ENCODE measurements around the gene HNF1A.

The HNF1A gene

GRCh38 chr12:120962532-120963020 lies 15.8 kb upstream of the HNF1A start:
- TF ChIP-seq EZH2phosphoT487 (conservative IDR thresholded peaks at IDR 0.05; ENCODE audit: low read length): no peak
- TF ChIP-seq CTCF (IDR thresholded peaks at IDR 0.05; ENCODE audit: insufficient read depth, low read length, poor library complexity, severe bottlenecking): no peak
- H3K4me2 ChIP-seq (ENCODE audit: low read depth, low read length, poor library complexity, severe bottlenecking): no peak overlapping the region

GRCh38 chr12:120964298-120964697 lies 14.0 kb upstream of the HNF1A start:
- Histone ChIP-seq H4K20me1 (ENCODE audit: low read depth, low read length) (no peaks in the 10 kb centered on the region), H3K4me2 (ENCODE audit: low read depth, low read length, poor library complexity, severe bottlenecking) (no peak overlapping the region), H3K79me2 (ENCODE audit: insufficient read depth, low read length) (no peaks in the 10 kb centered on the region), H3K4me3 (ENCODE audit: insufficient read depth, low read length, poor library complexity, severe bottlenecking) (no peak overlapping the region), H3K9me3 (ENCODE audit: insufficient read depth, low read length) (no peaks in the 10 kb centered on the region), H3K9ac (ENCODE audit: low read length) (no peak overlapping the region), H2AFZ (ENCODE audit: low read depth, low read length, severe bottlenecking) (no peak overlapping the region), H3K27me3 (ENCODE audit: low read length) (no peaks in the 10 kb centered on the region), H3F3A (ENCODE audit: insufficient read depth) (no peaks in the 10 kb centered on the region), H3K36me3 (ENCODE audit: low read length) (no peaks in the 10 kb centered on the region), H3K9me2 (replicated peaks; ENCODE audit: insufficient read depth, low read length) (no peaks in the 10 kb centered on the region), H3K27ac (ENCODE audit: low read depth, low read length) (no peak overlapping the region)
- TF ChIP-seq EZH2phosphoT487 (conservative IDR thresholded peaks at IDR 0.05; ENCODE audit: low read length) (no peak), CTCF (IDR thresholded peaks at IDR 0.05; ENCODE audit: insufficient read depth, low read length, poor library complexity, severe bottlenecking) (no peak)

More at GRCh38 chr12:120962532-120963020, 15.8 kb upstream of the HNF1A start:
- Histone ChIP-seq H3F3A (ENCODE audit: insufficient read depth) (no peaks in the 10 kb centered on the region), H3K9me2 (replicated peaks; ENCODE audit: insufficient read depth, low read length) (no peaks in the 10 kb centered on the region), H2AFZ (ENCODE audit: low read depth, low read length, severe bottlenecking) (no peak overlapping the region), H3K4me3 (ENCODE audit: insufficient read depth, low read length, poor library complexity, severe bottlenecking) (no peak overlapping the region), H3K79me2 (ENCODE audit: insufficient read depth, low read length) (no peaks in the 10 kb centered on the region), H3K9ac (ENCODE audit: low read length) (no peak overlapping the region), H3K27ac (ENCODE audit: low read depth, low read length) (no peak overlapping the region), H3K9me3 (ENCODE audit: insufficient read depth, low read length) (no peaks in the 10 kb centered on the region), H3K27me3 (ENCODE audit: low read length) (no peaks in the 10 kb centered on the region), H3K36me3 (ENCODE audit: low read length) (no peaks in the 10 kb centered on the region), H4K20me1 (ENCODE audit: low read depth, low read length) (no peaks in the 10 kb centered on the region)

- no peaks in the 10 kb centered on the region for H3K36me3 ChIP-seq (ENCODE audit: low read length)
- H3F3A ChIP-seq (ENCODE audit: insufficient read depth): no peaks in the 10 kb centered on the region
- no peak overlapping the region for H3K4me2 ChIP-seq (ENCODE audit: low read depth, low read length, poor library complexity, severe bottlenecking)
- H3K79me2 ChIP-seq (ENCODE audit: insufficient read depth, low read length): no peaks in the 10 kb centered on the region
- H3K9ac ChIP-seq (ENCODE audit: low read length): no peak overlapping the region
- no peaks in the 10 kb centered on the region for H3K27me3 ChIP-seq (ENCODE audit: low read length)
- TF ChIP-seq CTCF (IDR thresholded peaks at IDR 0.05; ENCODE audit: insufficient read depth, low read length, poor library complexity, severe bottlenecking) (no peak), EZH2phosphoT487 (conservative IDR thresholded peaks at IDR 0.05; ENCODE audit: low read length) (no peak)
- no peaks in the 10 kb centered on the region for H4K20me1 ChIP-seq (ENCODE audit: low read depth, low read length)
- H3K27ac ChIP-seq (ENCODE audit: low read depth, low read length): no peak overlapping the region
- H2AFZ ChIP-seq (ENCODE audit: low read depth, low read length, severe bottlenecking): no peak overlapping the region
- no peak overlapping the region for H3K4me3 ChIP-seq (ENCODE audit: insufficient read depth, low read length, poor library complexity, severe bottlenecking)
- H3K9me2 ChIP-seq (replicated peaks; ENCODE audit: insufficient read depth, low read length): no peaks in the 10 kb centered on the region
- no peaks in the 10 kb centered on the region for H3K9me3 ChIP-seq (ENCODE audit: insufficient read depth, low read length)
Measured at GRCh38 chr12:120965534-120966091, 12.7 kb upstream of the HNF1A start.
